NCI-H69 (cell line): ENCODE results near the gene PPT2.
"Not testable (repeated sequence)": the region's sequence is repeated elsewhere in the genome, so short reads cannot be mapped to it uniquely, and the experiment has no call there.

Source experiments
- DNase-seq: peaks from one replicate; lab custom pipeline; 2025; lab: John Stamatoyannopoulos, UW

The PPT2 gene

GRCh38 chr6:32210191-32210601, 56.3 kb downstream of the PPT2 start:
- no peak for DNase-seq

GRCh38 chr6:32211432-32211831, 57.5 kb downstream of the PPT2 start:
- DNase-seq, result not testable (repeated sequence)

GRCh38 chr6:32212076-32212760, 58.3 kb downstream of the PPT2 start:
- DNase-seq, result no peak
